ENCODE results near the gene PKNOX2. TPM values are rescaled to one million over a fixed set of nuclear protein-coding genes. Genes with fewer than 3 reads are reported as not detected.

The PKNOX2 gene
- total RNA-seq, 1 experiment from 2014 or later = not detected

DNA sequence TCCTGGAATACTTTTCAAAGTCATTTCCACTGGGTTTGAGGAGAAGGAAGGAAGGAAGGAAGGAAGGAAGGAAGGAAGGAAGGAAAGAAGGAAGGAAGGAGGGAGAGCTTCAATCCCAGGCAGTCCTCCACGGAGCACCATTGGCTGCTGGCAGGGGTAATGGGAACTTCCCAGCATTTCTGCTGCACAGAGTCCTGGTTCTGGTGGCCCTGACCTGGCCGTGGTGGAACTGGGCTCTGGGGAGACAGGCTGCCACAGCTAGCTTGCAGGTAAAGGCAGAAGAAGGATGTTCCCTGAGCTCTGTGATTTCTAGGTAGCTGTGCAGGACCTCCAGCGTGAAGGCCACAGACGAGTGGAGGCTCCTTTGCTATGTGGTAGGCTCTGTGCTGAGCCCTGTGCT, 10.6 kb downstream of the PKNOX2 start:
- ChIA-PET CTCF (interaction anchor here (0.6 to 0.8 kb wide), 2 partner anchors 10 to 84 kb away, joined by 3 read pairs; no protein-coding TSS in a partner anchor), POLR2A (no interaction called here)
- H3K36me3 Mint-ChIP-seq (ENCODE audit: insufficient read depth, unreplicated experiment) = no peaks in the 10 kb centered on the region
- Histone ChIP-seq H3K9me3 (peaks cover 4% of the 10 kb centered on the region; the same call in 1 of the 2 replicates), H3K4me1 (no peaks in the 10 kb centered on the region), H3K4me3 (ENCODE audit: low read depth, low read length) (no peak overlapping the region), H3K36me3 (ENCODE audit: control insufficient read depth, insufficient read depth, low read length) (no peaks in the 10 kb centered on the region), H3K27me3 (replicated peaks; ENCODE audit: control insufficient read depth, insufficient read depth, low read length) (peaks cover 8% of the 10 kb centered on the region)
- peaks cover 35% of the 10 kb centered on the region for H3K27me3 Mint-ChIP-seq (ENCODE audit: insufficient read depth, unreplicated experiment)
- DNase-seq = no peak
- H3K4me1 Mint-ChIP-seq (ENCODE audit: low read depth, unreplicated experiment) = no peaks in the 10 kb centered on the region
- H3K27ac Mint-ChIP-seq (ENCODE audit: unreplicated experiment) = no peak overlapping the region
- intact Hi-C loops (cut with micrococcal nuclease; ENCODE audit: unreplicated experiment) = no loop called here
- no peaks in the 10 kb centered on the region for H3K9me3 Mint-ChIP-seq (ENCODE audit: unreplicated experiment)
- H3K4me3 Mint-ChIP-seq (ENCODE audit: unreplicated experiment) = no peak overlapping the region
- no TSS peak for BruUV-seq (replicated peaks)
- TF ChIP-seq, protein P1, sequence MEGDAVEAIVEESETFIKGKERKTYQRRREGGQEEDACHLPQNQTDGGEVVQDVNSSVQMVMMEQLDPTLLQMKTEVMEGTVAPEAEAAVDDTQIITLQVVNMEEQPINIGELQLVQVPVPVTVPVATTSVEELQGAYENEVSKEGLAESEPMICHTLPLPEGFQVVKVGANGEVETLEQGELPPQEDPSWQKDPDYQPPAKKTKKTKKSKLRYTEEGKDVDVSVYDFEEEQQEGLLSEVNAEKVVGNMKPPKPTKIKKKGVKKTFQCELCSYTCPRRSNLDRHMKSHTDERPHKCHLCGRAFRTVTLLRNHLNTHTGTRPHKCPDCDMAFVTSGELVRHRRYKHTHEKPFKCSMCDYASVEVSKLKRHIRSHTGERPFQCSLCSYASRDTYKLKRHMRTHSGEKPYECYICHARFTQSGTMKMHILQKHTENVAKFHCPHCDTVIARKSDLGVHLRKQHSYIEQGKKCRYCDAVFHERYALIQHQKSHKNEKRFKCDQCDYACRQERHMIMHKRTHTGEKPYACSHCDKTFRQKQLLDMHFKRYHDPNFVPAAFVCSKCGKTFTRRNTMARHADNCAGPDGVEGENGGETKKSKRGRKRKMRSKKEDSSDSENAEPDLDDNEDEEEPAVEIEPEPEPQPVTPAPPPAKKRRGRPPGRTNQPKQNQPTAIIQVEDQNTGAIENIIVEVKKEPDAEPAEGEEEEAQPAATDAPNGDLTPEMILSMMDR (IDR thresholded peaks at IDR 0.05; ENCODE audit: insufficient read depth in 1 of 2, low read depth in 1 of 2, low read length in 1 of 2, severe bottlenecking in 1 of 2, unreplicated experiment in 1 of 2) = no peak

DNA sequence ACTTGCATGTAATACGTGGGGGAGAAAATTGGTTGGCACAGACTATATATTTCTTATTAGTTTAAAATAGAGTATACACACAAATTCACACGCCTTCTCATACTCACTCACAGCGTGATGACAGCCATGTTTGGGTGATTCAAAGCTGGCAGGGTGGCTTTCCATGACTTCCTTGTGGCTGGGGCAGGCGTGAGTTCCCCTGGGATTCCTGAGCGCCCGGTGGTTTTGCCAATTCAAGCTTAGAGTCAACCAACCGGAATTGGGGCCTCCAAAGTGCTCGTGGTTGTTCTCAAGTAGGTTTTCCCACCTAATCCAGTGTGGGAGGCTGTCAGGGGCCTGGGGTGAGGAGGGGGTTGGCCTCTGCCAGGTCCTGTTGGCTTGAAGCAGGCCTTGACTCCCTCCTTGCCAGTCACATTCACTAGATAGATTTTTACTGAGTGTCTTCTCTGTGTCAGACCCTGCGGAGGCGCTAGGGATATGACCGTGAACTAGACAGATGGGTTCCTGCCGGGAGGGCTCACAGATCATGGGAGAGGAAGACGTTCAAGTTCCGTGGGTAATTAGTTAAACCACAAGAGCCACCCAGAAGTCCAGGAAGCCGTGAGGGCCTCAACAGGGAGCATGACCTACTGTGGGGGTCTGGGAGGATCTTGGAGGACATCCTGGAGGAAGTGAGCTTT, 11.5 kb downstream of the PKNOX2 start:
- intact Hi-C loops (cut with micrococcal nuclease; ENCODE audit: unreplicated experiment) = no loop called here
- peaks cover 8% of the 10 kb centered on the region for H3K27me3 ChIP-seq (replicated peaks; ENCODE audit: control insufficient read depth, insufficient read depth, low read length)
- H3K36me3 ChIP-seq (ENCODE audit: control insufficient read depth, insufficient read depth, low read length) = no peaks in the 10 kb centered on the region
- H3K9me3 ChIP-seq = peaks cover 4% of the 10 kb centered on the region; the same call in 1 of the 2 replicates
- Mint-ChIP-seq H3K4me3 (ENCODE audit: unreplicated experiment) (no peak overlapping the region), H3K36me3 (ENCODE audit: insufficient read depth, unreplicated experiment) (no peaks in the 10 kb centered on the region), H3K27me3 (ENCODE audit: insufficient read depth, unreplicated experiment) (peaks cover 37% of the 10 kb centered on the region), H3K27ac (ENCODE audit: unreplicated experiment) (no peak overlapping the region), H3K9me3 (ENCODE audit: unreplicated experiment) (no peaks in the 10 kb centered on the region), H3K4me1 (ENCODE audit: low read depth, unreplicated experiment) (no peaks in the 10 kb centered on the region)
- no peak overlapping the region for H3K4me3 ChIP-seq (ENCODE audit: low read depth, low read length)
- DNase-seq = no peak
- POLR2A ChIA-PET = no interaction called here
- H3K4me1 ChIP-seq = no peaks in the 10 kb centered on the region
- BruUV-seq (replicated peaks) = no TSS peak
- CTCF ChIA-PET = interaction anchor here (0.6 kb wide), 1 partner anchor 321 kb away, joined by 3 read pairs; no protein-coding TSS in a partner anchor
- TF ChIP-seq, protein P1 (IDR thresholded peaks at IDR 0.05; ENCODE audit: insufficient read depth in 1 of 2, low read depth in 1 of 2, low read length in 1 of 2, severe bottlenecking in 1 of 2, unreplicated experiment in 1 of 2) = no peak

DNA sequence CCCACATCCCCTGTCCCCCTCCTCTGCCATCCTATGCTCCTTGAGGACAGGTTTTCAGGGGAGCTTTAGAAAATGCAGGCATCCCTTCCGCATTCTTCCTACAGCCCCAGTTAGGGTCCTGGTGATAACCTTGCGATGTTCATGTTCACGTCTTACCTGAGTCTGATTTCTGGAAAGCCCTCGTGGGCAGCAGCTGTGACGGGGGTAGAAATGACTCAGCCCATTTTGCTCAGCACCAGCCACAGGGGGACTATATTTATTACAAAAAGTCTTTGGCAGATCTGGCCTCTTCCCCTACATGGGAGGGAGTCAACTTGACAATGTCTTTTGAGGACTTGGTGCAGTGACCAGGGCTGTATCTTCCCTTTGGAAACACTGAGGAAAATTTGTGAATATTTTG, 12.3 kb downstream of the PKNOX2 start:
- TF ChIP-seq, protein P1 (IDR thresholded peaks at IDR 0.05; ENCODE audit: insufficient read depth in 1 of 2, low read depth in 1 of 2, low read length in 1 of 2, severe bottlenecking in 1 of 2, unreplicated experiment in 1 of 2) = no peak
- Histone ChIP-seq H3K4me3 (ENCODE audit: low read depth, low read length) (no peak overlapping the region), H3K36me3 (ENCODE audit: control insufficient read depth, insufficient read depth, low read length) (no peaks in the 10 kb centered on the region), H3K9me3 (peaks cover 4% of the 10 kb centered on the region; the same call in 1 of the 2 replicates), H3K4me1 (no peaks in the 10 kb centered on the region), H3K27me3 (replicated peaks; ENCODE audit: control insufficient read depth, insufficient read depth, low read length) (peaks cover 8% of the 10 kb centered on the region)
- Mint-ChIP-seq H3K27ac (ENCODE audit: unreplicated experiment) (no peak overlapping the region), H3K9me3 (ENCODE audit: unreplicated experiment) (no peaks in the 10 kb centered on the region), H3K4me3 (ENCODE audit: unreplicated experiment) (no peak overlapping the region), H3K36me3 (ENCODE audit: insufficient read depth, unreplicated experiment) (no peaks in the 10 kb centered on the region), H3K27me3 (ENCODE audit: insufficient read depth, unreplicated experiment) (peaks cover 42% of the 10 kb centered on the region), H3K4me1 (ENCODE audit: low read depth, unreplicated experiment) (no peaks in the 10 kb centered on the region)
- CTCF ChIA-PET = no interaction called here
- intact Hi-C loops (cut with micrococcal nuclease; ENCODE audit: unreplicated experiment) = no loop called here
- BruUV-seq (replicated peaks) = no TSS peak
- POLR2A ChIA-PET = no interaction called here
- DNase-seq = no peak

Measured in Caco-2 (cell line).